MV-4-11 (cell line): ENCODE measurements around the gene MRPL1.
"Not testable (repeated sequence)": the region's sequence is repeated elsewhere in the genome, so short reads cannot be mapped to it uniquely, and the experiment has no call there.

ENCODE experiments used
- DNase-seq: peaks from one replicate; lab custom pipeline; 2025; lab: John Stamatoyannopoulos, UW

MRPL1 gene

GRCh38 chr4:77982900-77983540 is 120.4 kb downstream of the MRPL1 start:
- DNase-seq = not testable (repeated sequence)

GRCh38 chr4:77983612-77984311 is 121.1 kb downstream of the MRPL1 start:
- not testable (repeated sequence) for DNase-seq

- DNase-seq = no peak
Observed at GRCh38 chr4:77989968-77990367, 127.3 kb downstream of the MRPL1 start.

- DNase-seq = no peak
Observed at GRCh38 chr4:77990456-77990855, 127.8 kb downstream of the MRPL1 start.

DNA sequence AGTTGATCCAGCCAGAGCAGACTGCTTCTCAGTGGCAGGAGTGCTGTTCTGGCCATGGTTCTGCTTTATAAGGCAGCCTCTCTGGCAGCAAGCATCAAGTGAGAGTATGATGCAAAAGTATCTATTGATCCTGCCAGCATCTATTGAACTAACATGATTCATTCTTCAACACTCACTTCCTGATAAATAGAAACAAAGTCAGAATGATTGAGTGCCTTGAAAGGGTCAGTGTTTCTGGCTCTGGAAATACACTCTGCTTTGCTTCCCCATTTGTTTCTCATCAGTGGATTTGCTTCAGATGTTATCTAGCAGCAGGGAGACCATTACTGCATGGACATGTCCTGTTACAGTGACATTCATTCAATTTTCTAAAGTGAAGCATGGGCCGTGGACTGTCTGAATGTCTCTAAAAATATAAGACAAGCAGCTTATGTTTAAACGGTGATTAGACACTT is 128.3 kb downstream of the MRPL1 start:
- no peak for DNase-seq

GRCh38 chr4:77992581-77992980 is 130.0 kb downstream of the MRPL1 start:
- no peak for DNase-seq

GRCh38 chr4:77994194-77994721 is 131.6 kb downstream of the MRPL1 start:
- no peak for DNase-seq

- DNase-seq = no peak
Observed at GRCh38 chr4:77996076-77996475, 133.4 kb downstream of the MRPL1 start.

DNA sequence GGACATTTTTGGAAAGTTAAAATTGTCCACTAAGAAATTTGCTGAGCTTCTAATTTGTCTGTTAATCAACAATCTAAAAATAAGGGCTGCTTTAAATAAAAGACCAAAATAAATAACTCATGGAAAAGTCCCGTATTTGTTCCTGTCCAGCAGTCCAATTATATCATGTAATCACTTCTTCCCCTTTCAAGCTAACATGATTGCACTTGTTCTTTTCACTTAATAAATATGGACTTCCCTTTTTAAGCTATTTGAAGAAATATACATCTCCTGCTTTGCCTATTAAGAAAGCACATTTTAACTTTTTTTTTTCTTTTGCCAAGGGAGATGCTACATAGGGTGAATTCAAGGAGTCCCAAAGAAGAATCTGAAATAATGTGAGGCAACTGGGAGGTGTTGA is 138.9 kb downstream of the MRPL1 start:
- no peak for DNase-seq

- DNase-seq = no peak
Observed at GRCh38 chr4:78002260-78002659, 139.6 kb downstream of the MRPL1 start.
